ENCODE measurements around the gene CDH4. TPM values are rescaled to one million over a fixed set of nuclear protein-coding genes. Genes with fewer than 3 reads are reported as not detected.

The CDH4 gene
- total and polyA plus RNA-seq, 2 of the 8 experiments (the other 6 are each of a cell fraction or from before 2014, with no cell fraction given) = 4.3 to 7.9 TPM

- peaks cover 7% of the 10 kb centered on the region; the same call in 1 of the 2 replicates for H3K23me2 ChIP-seq (ENCODE audit: low read depth, low read length)
- peaks cover 0 to 6% of the 10 kb centered on the region in 2 experiments for H4K20me1 ChIP-seq (replicated peaks in 1 of 2; ENCODE audit: control insufficient read depth in 1 of 2, insufficient read depth in 2 of 2, low read length in 2 of 2)
- H3K79me2 ChIP-seq (ENCODE audit: control insufficient read depth in 1 of 2, insufficient read depth in 2 of 2, low read length in 2 of 2) = no peaks in the 10 kb centered on the region
- no peaks in the 10 kb centered on the region for H3K36me3 ChIP-seq (ENCODE audit: control insufficient read depth in 2 of 4, insufficient read depth in 4 of 4, low read length in 3 of 4)
- no peak overlapping the region for H3K4me2 ChIP-seq (ENCODE audit: insufficient read depth in 1 of 2, low read depth in 2 of 2, low read length in 2 of 2)
- DNase-seq (ENCODE audit: low read depth in 1 of 2, low spot score in 2 of 2) (no peak), FAIRE-seq (no peak)
- no peak overlapping the region; the same call in 1 of the 2 replicates for H3K18ac ChIP-seq (ENCODE audit: extremely low read depth, low read length)
- POLR2A ChIA-PET (ENCODE audit: partially characterized antibody) = no interaction called here
- H2BK12ac ChIP-seq (ENCODE audit: low read depth, low read length) = 0 out of 2 replicates have a peak overlapping the region, but pooled peaks have one; percentile 2
- CTCF ChIA-PET (ENCODE audit: partially characterized antibody) = interaction anchor here (0.7 to 1.6 kb wide), 4 partner anchors 12 to 292 kb away, joined by 3 to 4 read pairs (median 3); no protein-coding TSS in a partner anchor
- H3K23ac ChIP-seq (ENCODE audit: insufficient read length) = no peak overlapping the region
- H4K91ac ChIP-seq (replicated peaks; ENCODE audit: insufficient read length, low read length) = no peak overlapping the region
- no peak overlapping the region for H3K14ac ChIP-seq (ENCODE audit: insufficient read length)
- no peak overlapping the region for H2AK5ac ChIP-seq (ENCODE audit: low read depth, low read length)
- no peaks in the 10 kb centered on the region for H3K79me1 ChIP-seq (ENCODE audit: low read depth, low read length)
- peak overlapping the region; percentile 54; the same call in 1 of the 2 replicates for H2BK15ac ChIP-seq (ENCODE audit: low read length)
- H3K4me1 ChIP-seq (replicated peaks in 1 of 4; ENCODE audit: control insufficient read depth in 3 of 4, insufficient read depth in 4 of 4, low read length in 3 of 4) = peaks cover 0 to 22% (median 9%) of the 10 kb centered on the region in 4 experiments; a peak in 6 of 7 replicates
- H2BK120ac ChIP-seq (replicated peaks; ENCODE audit: low read depth, low read length) = no peak overlapping the region
- no peak overlapping the region for H4K8ac ChIP-seq (ENCODE audit: extremely low read depth, insufficient read depth, low read length)
- H3K27ac ChIP-seq (ENCODE audit: low read depth, low read length) = no peak overlapping the region
- no peak overlapping the region for H3K4me3 ChIP-seq (ENCODE audit: extremely low read depth in 1 of 4, insufficient read depth in 2 of 4, low read depth in 3 of 4, low read length in 4 of 4)
- H2BK5ac ChIP-seq (ENCODE audit: low read depth, low read length) = 0 out of 2 replicates have a peak overlapping the region, but pooled peaks have one; percentile 32
- no peak overlapping the region for H3K56ac ChIP-seq (replicated peaks; ENCODE audit: insufficient read length, low read depth, low read length)
- WGBS, 2 experiments (ENCODE audit: extremely low coverage in 1 of 2, insufficient coverage in 1 of 2, insufficient read length in 1 of 2, insufficient replicate concordance in 2 of 2, low coverage in 1 of 2, low lambda C conversion rate in 2 of 2, missing lambda C conversion rate in 1 of 2) = 87% methylated on average over 11 of the region's 14 CpGs; no CpG with 5 or more reads in 1 of the 2 experiments
- no peak overlapping the region for H3K4ac ChIP-seq (replicated peaks; ENCODE audit: insufficient read length, low read depth, low read length)
- no peak overlapping the region for H4K5ac ChIP-seq (ENCODE audit: insufficient read length, low read depth, low read length)
- no peak overlapping the region for H3K9ac ChIP-seq (replicated peaks in 1 of 4; ENCODE audit: extremely low read depth in 1 of 4, low read depth in 3 of 4, low read length in 3 of 4)
- no peak overlapping the region for H2BK20ac ChIP-seq (ENCODE audit: low read length)
- no peaks in the 10 kb centered on the region for H3K9me3 ChIP-seq (ENCODE audit: insufficient read depth in 2 of 2, low read depth in 1 of 2, low read length in 1 of 2)
- H2AFZ ChIP-seq (ENCODE audit: low read length) = no peak overlapping the region
- peaks cover 0 to 2% (median 1%) of the 10 kb centered on the region in 4 experiments; a peak in 2 of 7 replicates for H3K27me3 ChIP-seq (replicated peaks in 1 of 4; ENCODE audit: control insufficient read depth in 3 of 4, extremely low read depth in 1 of 4, insufficient read depth in 3 of 4, low read length in 3 of 4)
- TF ChIP-seq NRF1 (IDR thresholded peaks at IDR 0.05; ENCODE audit: low read depth, low read length) (no peak), TEAD4 (IDR thresholded peaks at IDR 0.05; ENCODE audit: low read depth, low read length) (no peak), KDM1A (IDR thresholded peaks at IDR 0.05; ENCODE audit: borderline replicate concordance, low read length) (no peak), CHD1 (IDR thresholded peaks at IDR 0.05; ENCODE audit: low read depth, low read length) (no peak), JUND (IDR thresholded peaks at IDR 0.05; ENCODE audit: low read length) (no peak), ATF2 (IDR thresholded peaks at IDR 0.05; ENCODE audit: low read length) (no peak), ZNF274 (IDR thresholded peaks at IDR 0.05; ENCODE audit: borderline replicate concordance, extremely low read depth, low read length) (no peak), MAFK (IDR thresholded peaks at IDR 0.05; ENCODE audit: low read depth, low read length) (no peak), TAF7 (optimal IDR thresholded peaks at IDR 0.05; ENCODE audit: borderline replicate concordance, low read depth, low read length) (no peak), SAP30 (IDR thresholded peaks at IDR 0.05; ENCODE audit: insufficient read depth, insufficient replicate concordance, low read length) (no peak), POLR2A (IDR thresholded peaks at IDR 0.05; ENCODE audit: control extremely low read depth in 1 of 2, low read depth in 2 of 2, low read length in 2 of 2) (no peak)
Measured at GRCh38 chr20:61514805-61515505, 262.9 kb downstream of the CDH4 start.

All from H1 (cell line).